T-cell (primary cell): ENCODE measurements around the gene ANKRD42. TPM values are rescaled to one million over a fixed set of nuclear protein-coding genes. Genes with fewer than 3 reads are reported as not detected.
A peak's percentile ranks its signal among the peaks of the same experiment; 100 is the strongest.

Source experiments
- ATAC-seq, 4 experiments: fragments of 200-7000 bp in 3 of 4; fragments of 150-1000 bp in 1 of 4; cut with Tn5 transposase; replicated peaks in 1 of 4; 1 replicate in 3 of 4; 2 replicates in 1 of 4; pipeline ENCODE4 v1.10.0; 2021; ENCODE audit warnings: moderate library complexity in 3 of 4, mild to moderate bottlenecking in 2 of 4, moderate number of reproducible peaks in 1 of 4
- CTCF ChIA-PET, 2 donors: fragments of 300-600 bp; sonication (Branson Sonifier 250); formaldehyde crosslinking; loops; one replicate each; lab custom pipeline; 2022; ENCODE audit warnings: antibody characterized with exemption in 2 of 2; lab: Charles Lee
- POLR2A ChIA-PET, 2 donors: fragments of 300-600 bp; sonication (Branson Sonifier 250); formaldehyde crosslinking; loops; one replicate each; lab custom pipeline; 2022; ENCODE audit warnings: antibody characterized with exemption in 2 of 2; lab: Charles Lee
- DNase-seq, 35 experiments: peaks; one replicate each; pipeline versions ENCODE4 v3.0.0 to v3.0.0-alpha.2; 2013 to 2023
- H3K27ac ChIP-seq: one replicate; pipeline ENCODE4 v1.5.1; 2013; ENCODE audit warnings: low read length
- H3K27me3 ChIP-seq, 2 experiments: replicated peaks in 1 of 2; 1 replicate in 1 of 2; 2 replicates in 1 of 2; pipeline versions ENCODE4 v1.6.1 to v1.7.0; 2013; ENCODE audit warnings: low read length in 1 of 2, mixed read lengths in 1 of 2; ENCODE audit not compliant: control insufficient read depth in 2 of 2, insufficient read depth in 2 of 2; ENCODE audit errors: extremely low read depth in 1 of 2
- H3K36me3 ChIP-seq, 2 donors: 1 replicate in 1 of 2; 2 replicates in 1 of 2; pipeline versions ENCODE4 v1.6.1 to v1.7.0; 2013; ENCODE audit warnings: low read length in 1 of 2; ENCODE audit not compliant: control insufficient read depth in 2 of 2, insufficient read depth in 1 of 2; ENCODE audit errors: extremely low read depth in 1 of 2
- H3K4me1 ChIP-seq, 2 experiments: 1 replicate in 1 of 2; 2 replicates in 1 of 2; pipeline versions ENCODE4 v1.6.1 to v1.7.0; 2013; ENCODE audit warnings: low read length in 2 of 2, mixed read lengths in 1 of 2; ENCODE audit not compliant: insufficient read depth in 2 of 2, control insufficient read depth in 1 of 2; ENCODE audit errors: extremely low read depth in 1 of 2
- H3K4me3 ChIP-seq, 2 donors: 1 replicate in 1 of 2; 2 replicates in 1 of 2; pipeline versions ENCODE4 v1.5.1 to v1.7.0; 2013; ENCODE audit warnings: mild to moderate bottlenecking in 2 of 2, low read length in 1 of 2, moderate library complexity in 1 of 2; ENCODE audit not compliant: control insufficient read depth in 1 of 2; ENCODE audit errors: extremely low read depth in 1 of 2
- H3K9me3 ChIP-seq: 2 replicates; pipeline ENCODE4 v1.7.0; 2013
- H3K27ac Mint-ChIP-seq, 2 donors: one replicate each; pipeline ENCODE4 v1.8.0; 2020 to 2021; ENCODE audit warnings: mild to moderate bottlenecking in 2 of 2, mixed read lengths in 2 of 2
- H3K27me3 Mint-ChIP-seq, 2 donors: one replicate each; pipeline ENCODE4 v1.8.0; 2021 to 2022; ENCODE audit warnings: mixed read lengths in 2 of 2
- H3K36me3 Mint-ChIP-seq: one replicate; pipeline ENCODE4 v1.8.0; 2021; ENCODE audit warnings: mixed read lengths
- H3K4me1 Mint-ChIP-seq, 3 donors: one replicate each; pipeline ENCODE4 v1.8.0; 2020 to 2022; ENCODE audit warnings: mixed read lengths in 3 of 3, mild to moderate bottlenecking in 1 of 3
- H3K4me3 Mint-ChIP-seq, 3 donors: one replicate each; pipeline ENCODE4 v1.8.0; 2020 to 2022; ENCODE audit warnings: mild to moderate bottlenecking in 3 of 3, mixed read lengths in 3 of 3, moderate library complexity in 3 of 3
- H3K9me3 Mint-ChIP-seq, 3 donors: one replicate each; pipeline ENCODE4 v1.8.0; 2020 to 2022; ENCODE audit warnings: mixed read lengths in 3 of 3
- WGBS: methylation state at CpG from one replicate; pipeline ENCODE4 v1.1.5; 2013; ENCODE audit warnings: missing lambda C conversion rate; ENCODE audit not compliant: insufficient coverage; 5-methylcytosine and 5-hydroxymethylcytosine counted together
- total RNA-seq, 35 experiments: library from RNA in 6 of 35; stranded (reverse) in 6 of 35; fragments of 120-200 nt in 1 of 35; gene quantifications; one replicate each; pipeline versions ENCODE4 v1.2.1 to v1.2.4 and lab custom pipeline; 2013 to 2026

ANKRD42 gene
- total RNA-seq, 5 donors from 2014 or later (not counting 1 experiment from before 2014, with no cell fraction given), result 6.2 to 9.7 (median 7.9) TPM

GRCh38 chr11:83252941-83253340 lies 59.4 kb downstream of the ANKRD42 start:
- ChIA-PET POLR2A (interaction anchor here in 1 of 2 donors (0.6 kb wide), 3 partner anchors 32 to 267 kb away, joined by 3 to 20 read pairs (median 5); no protein-coding TSS in a partner anchor), CTCF (interaction anchor here in 1 of 2 donors (1.6 to 1.9 kb wide), 3 partner anchors 33 to 385 kb away, joined by 4 to 6 read pairs (median 6); partner anchors contain the start of genes CCDC90B and DDIAS)
- Histone ChIP-seq H3K4me1 (no peaks in the 10 kb centered on the region), H3K27me3 (no peaks in the 10 kb centered on the region), H3K36me3 (peaks cover 0 to 19% of the 10 kb centered on the region in 2 donors), H3K4me3 (no peak overlapping the region), H3K27ac (no peak overlapping the region), H3K9me3 (no peaks in the 10 kb centered on the region)
- H3K27me3 Mint-ChIP-seq, result no peaks in the 10 kb centered on the region
- H3K36me3 Mint-ChIP-seq, result peaks cover 8% of the 10 kb centered on the region
- no peak for ATAC-seq
- no peak for DNase-seq
- peaks cover 0 to 4% (median 1%) of the 10 kb centered on the region in 3 donors for H3K4me1 Mint-ChIP-seq
- H3K9me3 Mint-ChIP-seq, result no peaks in the 10 kb centered on the region
- H3K4me3 Mint-ChIP-seq, result no peak overlapping the region
- no peak overlapping the region for H3K27ac Mint-ChIP-seq
- WGBS, result 92% methylated on average over 2 of the region's 2 CpGs

GRCh38 chr11:83255366-83255765 lies 61.9 kb downstream of the ANKRD42 start:
- no peak overlapping the region for H3K27ac Mint-ChIP-seq
- Histone ChIP-seq H3K4me1 (no peaks in the 10 kb centered on the region), H3K9me3 (no peaks in the 10 kb centered on the region), H3K27me3 (no peaks in the 10 kb centered on the region), H3K27ac (no peak overlapping the region), H3K4me3 (no peak overlapping the region), H3K36me3 (peaks cover 0 to 40% of the 10 kb centered on the region in 2 donors)
- DNase-seq (no peak), ATAC-seq (no peak)
- H3K36me3 Mint-ChIP-seq, result peaks cover 10% of the 10 kb centered on the region
- WGBS, result 100% methylated on average over 1 of the region's 3 CpGs
- no peaks in the 10 kb centered on the region for H3K9me3 Mint-ChIP-seq
- H3K27me3 Mint-ChIP-seq, result no peaks in the 10 kb centered on the region
- no peaks in the 10 kb centered on the region for H3K4me1 Mint-ChIP-seq
- ChIA-PET POLR2A (no interaction called here), CTCF (no interaction called here)
- H3K4me3 Mint-ChIP-seq, result no peak overlapping the region

DNA sequence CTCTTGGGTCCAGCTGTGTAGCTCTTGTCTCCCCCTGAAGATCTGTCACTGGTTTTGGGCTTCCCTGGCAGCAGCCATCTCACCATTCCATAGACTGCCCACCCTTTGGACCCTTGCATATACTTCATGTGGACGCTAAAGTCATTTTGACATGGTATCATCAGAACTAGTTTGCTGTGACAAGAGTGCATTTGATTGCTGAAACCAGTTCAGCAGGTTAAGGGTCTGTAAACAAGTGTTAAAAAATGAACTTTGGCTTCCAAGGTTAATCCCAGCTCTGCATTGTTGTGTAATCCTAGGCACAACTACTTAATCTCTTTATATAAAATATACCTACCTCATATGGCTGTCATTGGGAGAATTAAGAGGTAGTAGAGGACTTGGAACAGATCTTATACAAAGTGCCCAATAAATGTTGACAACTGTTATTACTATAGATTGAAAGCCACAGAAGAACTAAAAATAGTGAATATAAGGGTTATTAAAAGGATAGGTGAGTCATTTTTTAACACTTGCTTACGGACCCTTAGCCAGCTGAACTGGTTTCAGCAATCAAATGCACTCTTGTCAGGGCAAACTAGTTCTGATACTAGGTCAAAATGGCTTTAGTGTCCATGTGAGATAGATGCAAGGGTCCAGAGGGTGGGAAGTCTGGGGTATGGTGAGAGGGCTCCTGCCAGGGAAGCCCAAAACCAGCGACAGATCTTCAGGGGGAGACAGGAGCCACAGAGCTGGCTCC lies 63.3 kb downstream of the ANKRD42 start:
- H3K27me3 ChIP-seq, result no peaks in the 10 kb centered on the region
- Mint-ChIP-seq H3K27ac (peak overlapping the region in 1 of 2 donors; percentile 13), H3K27me3 (no peaks in the 10 kb centered on the region), H3K36me3 (peaks cover 13% of the 10 kb centered on the region), H3K9me3 (no peaks in the 10 kb centered on the region), H3K4me1 (no peaks in the 10 kb centered on the region), H3K4me3 (no peak overlapping the region)
- WGBS, result 33% methylated on average over 1 of the region's 3 CpGs
- H3K9me3 ChIP-seq, result no peaks in the 10 kb centered on the region
- POLR2A ChIA-PET, result interaction anchor here in 1 of 2 donors (1.1 kb wide), 1 partner anchor 357 kb away, joined by 3 read pairs; the partner anchor contains the start of gene PRCP
- no peaks in the 10 kb centered on the region for H3K4me1 ChIP-seq
- CTCF ChIA-PET, result no interaction called here
- DNase-seq, result no peak
- peaks cover 0 to 46% of the 10 kb centered on the region in 2 donors for H3K36me3 ChIP-seq
- no peak overlapping the region for H3K4me3 ChIP-seq
- H3K27ac ChIP-seq, result no peak overlapping the region
- no peak for ATAC-seq

DNA sequence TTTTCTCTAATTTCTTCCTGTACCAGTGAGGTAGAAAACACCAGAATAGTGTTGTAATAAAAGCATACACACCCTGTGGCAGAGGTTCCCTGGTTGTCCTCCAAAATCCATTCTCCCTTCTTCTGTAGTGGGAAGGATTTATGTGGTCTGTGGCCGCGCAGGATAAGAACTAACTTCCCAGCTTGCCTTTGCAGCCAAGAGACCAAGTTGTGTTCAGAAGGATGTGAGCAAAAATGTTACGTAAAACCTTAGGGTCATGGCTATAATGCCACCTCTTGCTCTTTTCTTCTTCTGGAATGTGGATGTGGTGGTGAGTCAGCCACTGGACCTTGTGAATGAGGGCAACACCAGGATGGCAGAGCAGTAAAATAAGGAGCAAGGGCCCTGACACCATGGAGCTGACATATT lies 64.3 kb downstream of the ANKRD42 start:
- Histone ChIP-seq H3K9me3 (no peaks in the 10 kb centered on the region), H3K4me1 (no peaks in the 10 kb centered on the region), H3K27ac (no peak overlapping the region), H3K36me3 (peaks cover 0 to 49% of the 10 kb centered on the region in 2 donors), H3K27me3 (no peaks in the 10 kb centered on the region), H3K4me3 (no peak overlapping the region)
- WGBS, result no CpG with 5 or more reads among the region's 3 CpGs
- peaks cover 11% of the 10 kb centered on the region for H3K36me3 Mint-ChIP-seq
- H3K27me3 Mint-ChIP-seq, result no peaks in the 10 kb centered on the region
- ChIA-PET POLR2A (no interaction called here), CTCF (interaction anchor here in 1 of 2 donors (1.1 kb wide), 1 partner anchor 35 kb away, joined by 4 read pairs; no protein-coding TSS in a partner anchor)
- H3K4me1 Mint-ChIP-seq, result no peaks in the 10 kb centered on the region
- DNase-seq, result no peak
- no peak for ATAC-seq
- H3K9me3 Mint-ChIP-seq, result no peaks in the 10 kb centered on the region
- H3K27ac Mint-ChIP-seq, result no peak overlapping the region
- H3K4me3 Mint-ChIP-seq, result no peak overlapping the region

GRCh38 chr11:83259559-83259958 lies 66.0 kb downstream of the ANKRD42 start:
- H3K36me3 ChIP-seq, result peaks cover 0 to 62% of the 10 kb centered on the region in 2 donors
- no peak overlapping the region for H3K27ac ChIP-seq
- no peaks in the 10 kb centered on the region for H3K9me3 ChIP-seq
- DNase-seq (no peak), ATAC-seq (no peak)
- no peaks in the 10 kb centered on the region for H3K4me1 ChIP-seq
- H3K9me3 Mint-ChIP-seq, result no peaks in the 10 kb centered on the region
- no peaks in the 10 kb centered on the region for H3K27me3 Mint-ChIP-seq
- ChIA-PET CTCF (interaction anchor here in 1 of 2 donors (3.2 kb wide), 1 partner anchor 10 kb away, joined by 14 read pairs; no protein-coding TSS in a partner anchor), POLR2A (no interaction called here)
- H3K4me3 ChIP-seq, result no peak overlapping the region
- H3K27me3 ChIP-seq, result no peaks in the 10 kb centered on the region
- H3K27ac Mint-ChIP-seq, result peak overlapping the region in 1 of 2 donors; percentile 56
- no peak overlapping the region for H3K4me3 Mint-ChIP-seq
- H3K36me3 Mint-ChIP-seq, result peaks cover 19% of the 10 kb centered on the region
- WGBS, result 100% methylated on average over 1 of the region's 1 CpG
- no peaks in the 10 kb centered on the region for H3K4me1 Mint-ChIP-seq

DNA sequence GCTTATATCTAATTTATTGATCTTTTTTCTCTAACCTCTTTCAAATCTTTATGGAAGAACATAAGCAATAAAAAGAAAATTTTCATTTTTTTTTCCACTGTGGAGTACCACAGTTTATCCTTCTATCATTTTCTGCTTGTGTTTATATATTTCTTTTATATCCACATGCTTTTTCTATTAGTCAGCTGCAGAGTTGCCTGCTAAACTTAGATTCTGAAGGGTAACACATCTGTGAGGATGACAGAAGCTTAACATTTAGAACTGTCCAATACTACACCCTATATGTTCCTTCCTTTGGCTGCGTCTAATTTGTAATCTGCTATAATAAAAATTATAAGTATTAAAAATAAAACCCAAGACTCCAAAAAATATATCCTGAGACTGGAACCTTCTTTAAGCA lies 71.8 kb downstream of the ANKRD42 start:
- H3K36me3 ChIP-seq, result peaks cover 3 to 38% of the 10 kb centered on the region in 2 donors
- H3K4me1 Mint-ChIP-seq, result peaks cover 20% of the 10 kb centered on the region in 3 donors
- H3K27ac ChIP-seq, result no peak overlapping the region
- no peak overlapping the region for H3K4me3 Mint-ChIP-seq
- no peaks in the 10 kb centered on the region for H3K9me3 ChIP-seq
- peaks cover 51% of the 10 kb centered on the region for H3K36me3 Mint-ChIP-seq
- WGBS, result no CpG with 5 or more reads among the region's 1 CpG
- no peak overlapping the region for H3K4me3 ChIP-seq
- no peaks in the 10 kb centered on the region for H3K4me1 ChIP-seq
- no peaks in the 10 kb centered on the region for H3K27me3 Mint-ChIP-seq
- ATAC-seq (no peak), DNase-seq (no peak)
- no peak overlapping the region for H3K27ac Mint-ChIP-seq
- ChIA-PET POLR2A (no interaction called here), CTCF (interaction anchor here in 1 of 2 donors (0.5 kb wide), 1 partner anchor 171 kb away, joined by 4 read pairs; no protein-coding TSS in a partner anchor)
- H3K27me3 ChIP-seq, result no peaks in the 10 kb centered on the region
- no peaks in the 10 kb centered on the region for H3K9me3 Mint-ChIP-seq
